ENCODE results near the gene OR7C1.

The OR7C1 gene

GRCh38 chr19:14767466-14767971 is 67.5 kb downstream of the OR7C1 start:
- TF ChIP-seq, protein P1, sequence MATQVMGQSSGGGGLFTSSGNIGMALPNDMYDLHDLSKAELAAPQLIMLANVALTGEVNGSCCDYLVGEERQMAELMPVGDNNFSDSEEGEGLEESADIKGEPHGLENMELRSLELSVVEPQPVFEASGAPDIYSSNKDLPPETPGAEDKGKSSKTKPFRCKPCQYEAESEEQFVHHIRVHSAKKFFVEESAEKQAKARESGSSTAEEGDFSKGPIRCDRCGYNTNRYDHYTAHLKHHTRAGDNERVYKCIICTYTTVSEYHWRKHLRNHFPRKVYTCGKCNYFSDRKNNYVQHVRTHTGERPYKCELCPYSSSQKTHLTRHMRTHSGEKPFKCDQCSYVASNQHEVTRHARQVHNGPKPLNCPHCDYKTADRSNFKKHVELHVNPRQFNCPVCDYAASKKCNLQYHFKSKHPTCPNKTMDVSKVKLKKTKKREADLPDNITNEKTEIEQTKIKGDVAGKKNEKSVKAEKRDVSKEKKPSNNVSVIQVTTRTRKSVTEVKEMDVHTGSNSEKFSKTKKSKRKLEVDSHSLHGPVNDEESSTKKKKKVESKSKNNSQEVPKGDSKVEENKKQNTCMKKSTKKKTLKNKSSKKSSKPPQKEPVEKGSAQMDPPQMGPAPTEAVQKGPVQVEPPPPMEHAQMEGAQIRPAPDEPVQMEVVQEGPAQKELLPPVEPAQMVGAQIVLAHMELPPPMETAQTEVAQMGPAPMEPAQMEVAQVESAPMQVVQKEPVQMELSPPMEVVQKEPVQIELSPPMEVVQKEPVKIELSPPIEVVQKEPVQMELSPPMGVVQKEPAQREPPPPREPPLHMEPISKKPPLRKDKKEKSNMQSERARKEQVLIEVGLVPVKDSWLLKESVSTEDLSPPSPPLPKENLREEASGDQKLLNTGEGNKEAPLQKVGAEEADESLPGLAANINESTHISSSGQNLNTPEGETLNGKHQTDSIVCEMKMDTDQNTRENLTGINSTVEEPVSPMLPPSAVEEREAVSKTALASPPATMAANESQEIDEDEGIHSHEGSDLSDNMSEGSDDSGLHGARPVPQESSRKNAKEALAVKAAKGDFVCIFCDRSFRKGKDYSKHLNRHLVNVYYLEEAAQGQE (IDR thresholded peaks at IDR 0.05; ENCODE audit: low read depth), result no peak
- TF ChIP-seq CEBPB (IDR thresholded peaks at IDR 0.05) (no peak), TCF12 (IDR thresholded peaks at IDR 0.05; ENCODE audit: low read depth) (no peak), USF1 (IDR thresholded peaks at IDR 0.05) (no peak), TEAD4 (IDR thresholded peaks at IDR 0.05) (no peak), RAD21 (IDR thresholded peaks at IDR 0.05; ENCODE audit: low read depth) (no peak), ZBTB7A (IDR thresholded peaks at IDR 0.05; ENCODE audit: low read depth) (no peak), EGR1 (IDR thresholded peaks at IDR 0.05) (no peak), EP300 (IDR thresholded peaks at IDR 0.05; ENCODE audit: borderline replicate concordance) (no peak), CREB1 (IDR thresholded peaks at IDR 0.05; ENCODE audit: low read depth) (no peak), MAX (IDR thresholded peaks at IDR 0.05) (no peak), FOXM1 (IDR thresholded peaks at IDR 0.05; ENCODE audit: borderline replicate concordance, low read depth) (no peak), TAF1 (IDR thresholded peaks at IDR 0.05; ENCODE audit: low read depth) (no peak), NFIC (IDR thresholded peaks at IDR 0.05) (no peak), YY1 (IDR thresholded peaks at IDR 0.05; ENCODE audit: low read depth) (no peak)

GRCh38 chr19:14764401-14764800 is 70.6 kb downstream of the OR7C1 start:
- no peak for TF ChIP-seq USF1 (IDR thresholded peaks at IDR 0.05)
- TF ChIP-seq CEBPB (IDR thresholded peaks at IDR 0.05), result no peak
- TF ChIP-seq TCF12 (IDR thresholded peaks at IDR 0.05; ENCODE audit: low read depth), result no peak
- no peak for TF ChIP-seq CREB1 (IDR thresholded peaks at IDR 0.05; ENCODE audit: low read depth)
- TF ChIP-seq TAF1 (IDR thresholded peaks at IDR 0.05; ENCODE audit: low read depth), result no peak
- TF ChIP-seq RAD21 (IDR thresholded peaks at IDR 0.05; ENCODE audit: low read depth), result no peak
- TF ChIP-seq MAX (IDR thresholded peaks at IDR 0.05), result no peak
- TF ChIP-seq, protein P1 (IDR thresholded peaks at IDR 0.05; ENCODE audit: low read depth), result no peak
- no peak for TF ChIP-seq NFIC (IDR thresholded peaks at IDR 0.05)
- TF ChIP-seq YY1 (IDR thresholded peaks at IDR 0.05; ENCODE audit: low read depth), result no peak
- TF ChIP-seq TEAD4 (IDR thresholded peaks at IDR 0.05), result no peak
- TF ChIP-seq ZBTB7A (IDR thresholded peaks at IDR 0.05; ENCODE audit: low read depth), result no peak

DNA sequence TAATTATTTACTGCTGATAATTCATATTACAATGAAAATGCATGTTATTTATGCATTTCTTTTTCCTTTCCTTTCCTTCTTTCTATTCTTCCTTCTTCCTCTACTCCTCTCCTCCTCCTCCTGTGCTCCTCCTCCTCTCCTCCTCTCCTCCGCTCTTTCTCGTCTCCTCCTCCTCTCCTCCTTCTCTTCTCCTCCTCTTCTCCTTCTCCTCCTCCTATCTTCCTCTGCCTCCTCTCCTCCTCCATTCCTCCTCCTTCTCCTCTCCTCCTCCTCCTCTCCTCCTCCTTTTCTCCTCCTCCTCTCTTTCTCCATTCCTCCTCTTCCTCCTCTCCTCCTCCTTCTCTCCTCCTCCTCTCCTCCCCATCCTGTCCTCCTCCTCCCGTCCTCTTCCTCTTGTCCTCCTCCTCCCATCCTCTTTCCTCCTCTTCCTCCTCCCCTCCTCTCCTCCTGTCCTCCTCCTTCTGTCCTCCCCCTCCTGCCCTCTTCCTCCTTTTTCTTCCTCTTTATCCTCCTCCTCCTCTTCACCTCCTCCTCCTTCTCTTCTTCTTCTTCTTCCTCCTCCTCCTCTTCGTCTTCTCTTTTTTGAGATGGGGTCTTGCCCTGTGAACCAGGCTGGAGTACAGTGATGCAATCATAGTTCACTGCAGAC is 71.4 kb downstream of the OR7C1 start:
- TF ChIP-seq TCF12 (IDR thresholded peaks at IDR 0.05; ENCODE audit: low read depth) (no peak), EP300 (IDR thresholded peaks at IDR 0.05; ENCODE audit: borderline replicate concordance) (no peak), FOXM1 (IDR thresholded peaks at IDR 0.05; ENCODE audit: borderline replicate concordance, low read depth) (no peak), MAX (IDR thresholded peaks at IDR 0.05) (no peak), RAD21 (IDR thresholded peaks at IDR 0.05; ENCODE audit: low read depth) (no peak), YY1 (IDR thresholded peaks at IDR 0.05; ENCODE audit: low read depth) (no peak), TAF1 (IDR thresholded peaks at IDR 0.05; ENCODE audit: low read depth) (no peak), CREB1 (IDR thresholded peaks at IDR 0.05; ENCODE audit: low read depth) (no peak), CEBPB (IDR thresholded peaks at IDR 0.05) (no peak), NFIC (IDR thresholded peaks at IDR 0.05) (no peak), USF1 (IDR thresholded peaks at IDR 0.05) (no peak), EGR1 (IDR thresholded peaks at IDR 0.05) (no peak), TEAD4 (IDR thresholded peaks at IDR 0.05) (no peak), ZBTB7A (IDR thresholded peaks at IDR 0.05; ENCODE audit: low read depth) (no peak)
- TF ChIP-seq, protein P1 (IDR thresholded peaks at IDR 0.05; ENCODE audit: low read depth), result no peak
